Breast epithelium (tissue), 3 donors: ENCODE data around the gene TDRD12.

Experiments used
- CTCF ChIP-seq, 3 donors: fragments of 450-650 bp; IDR thresholded peaks; one replicate each; pipeline ENCODE4 v1.5.1; 2016 to 2017; ENCODE audit warnings: antibody characterized with exemption in 3 of 3, mild to moderate bottlenecking in 3 of 3, moderate library complexity in 3 of 3
- POLR2A ChIP-seq: fragments of 450-650 bp; IDR thresholded peaks from one replicate; pipeline ENCODE4 v1.6.1; 2016; ENCODE audit warnings: antibody characterized with exemption, mild to moderate bottlenecking, moderate library complexity
- POLR2AphosphoS5 ChIP-seq, 3 donors: sonication (generic); formaldehyde crosslinking; IDR thresholded peaks; one replicate each; pipeline ENCODE4 v1.6.1; 2017; ENCODE audit warnings: antibody characterized with exemption in 3 of 3

GRCh38 chr19:32861596-32861995 lies 142.0 kb downstream of the TDRD12 start:
- TF ChIP-seq CTCF (IDR thresholded peaks at IDR 0.05) (no peak), POLR2AphosphoS5 (IDR thresholded peaks at IDR 0.05) (no peak), POLR2A (no peak)
